Heart right ventricle (tissue), 16 donors: ENCODE results near the gene SLC36A2. TPM values are rescaled to one million over a fixed set of nuclear protein-coding genes. Genes with fewer than 3 reads are reported as not detected.
"Not testable (repeated sequence)": the region's sequence is repeated elsewhere in the genome, so short reads cannot be mapped to it uniquely, and the experiment has no call there.

ENCODE experiments used
- ATAC-seq, 8 donors: fragments of 200-7000 bp; cut with Tn5 transposase; one replicate each; pipeline ENCODE4 v1.9.1; 2020; ENCODE audit warnings: mild to moderate bottlenecking in 8 of 8, moderate library complexity in 8 of 8, moderate number of reproducible peaks in 1 of 8
- DNase-seq, 2 donors: peaks; one replicate each; pipeline ENCODE4 v3.0.0-alpha.2; 2020
- H3K27ac ChIP-seq, 10 donors: fragments of 200-600 bp; sonication (generic) in 2 of 10; one replicate each; pipeline versions ENCODE4 v1.5.0 to v1.8.0; 2020 to 2022; ENCODE audit warnings: mild to moderate bottlenecking in 3 of 10
- H3K27me3 ChIP-seq, 7 donors: fragments of 200-600 bp; one replicate each; pipeline ENCODE4 v1.8.0; 2021 to 2022; ENCODE audit warnings: mild to moderate bottlenecking in 2 of 7
- H3K36me3 ChIP-seq, 9 donors: fragments of 200-600 bp; sonication (generic) in 1 of 9; one replicate each; pipeline versions ENCODE4 v1.5.0 to v1.8.0; 2020 to 2022; ENCODE audit warnings: mild to moderate bottlenecking in 2 of 9
- H3K4me1 ChIP-seq, 9 donors: fragments of 200-600 bp; sonication (generic) in 1 of 9; one replicate each; pipeline versions ENCODE4 v1.5.0 to v1.8.0; 2020 to 2022; ENCODE audit warnings: mild to moderate bottlenecking in 4 of 9
- H3K4me3 ChIP-seq, 10 donors: fragments of 200-600 bp; sonication (generic) in 2 of 10; one replicate each; pipeline versions ENCODE4 v1.5.0 to v1.8.0; 2020 to 2022; ENCODE audit warnings: mild to moderate bottlenecking in 7 of 10, moderate library complexity in 2 of 10
- H3K9me3 ChIP-seq, 11 donors: fragments of 200-600 bp in 10 of 11; sonication (generic) in 2 of 11; one replicate each; pipeline versions ENCODE4 v1.5.0 to v1.8.0; 2013 to 2022; ENCODE audit warnings: mild to moderate bottlenecking in 2 of 11, control low read depth in 1 of 11, moderate library complexity in 1 of 11
- CTCF ChIP-seq, 9 donors: fragments of 200-600 bp; sonication (generic) in 2 of 9; IDR thresholded peaks; one replicate each; pipeline versions ENCODE4 v1.5.0 to v1.8.0; 2021 to 2022; ENCODE audit warnings: antibody characterized with exemption in 9 of 9, mild to moderate bottlenecking in 5 of 9, moderate library complexity in 1 of 9
- WGBS, 2 donors: extraction: QIAGEN DNeasy Blood & Tissue Kit; methylation state at CpG; one replicate each; pipeline ENCODE4 v1.1.7; 2013; ENCODE audit warnings: inconsistent platforms in 1 of 2; 5-methylcytosine and 5-hydroxymethylcytosine counted together
- intact Hi-C, 10 donors: fragments of 100-400 bp; cut with DNase I; formaldehyde crosslinking; loops; one replicate each; pipeline versions ENCODE4 v1.11.1 to v1.14.2; 2022
- polyA plus RNA-seq, 2 donors: library from polyadenylated mRNA; stranded (reverse); fragments of 200-250 nt; gene quantifications; one replicate each; pipeline ENCODE4 v1.2.3, GENCODE V29; 2013
- total RNA-seq, 10 donors: library from RNA; stranded (reverse); fragmentation: NEBNext Ultra II Directional in 3 of 10; extraction: Animal tissue kit (Norgen Biotek cat#: 25700) in 3 of 10; gene quantifications; one replicate each; pipeline versions ENCODE4 v1.2.1 to v1.2.4, GENCODE V29; 2021 to 2023
- donor health status: Arrhythmogenic right ventricular cardiomyopathy.
- donor health status: ischemic (EF 13 %, LVEDD 7.1; RV severe dilation, severe dysfunction).
- donor health status: healthy with polysubstance abuse.
- donor health status: DM: no; HTN: yes; CAD: no.
- donor health status: DM: no; HTN: no; CAD: no.
- donor health status: ischemic (EF 25% LVEDD 6.9; RV normal size, moderate dysfunction).
- donor health status: ischemic (EF 25% LVEDD 5.7; RV mildly dilated, moderate dysfunction).
- donor health status: healthy.
- donor health status: DM: yes; HTN: yes; CAD: no.
- donor health status: Ischemic cardiomyopathy.
- donor health status: ischemic (EF 35%, LVEDD 5.7; RV mildly dilated, moderate dysfunction).
- donor health status: nonischemic (EF 11% LVEDD 7.7; RV severe dilation, severe dysfunction).
- donor health status: DM: yes; HTN: yes; CAD: no.
- donor health status: PGD.
- donor health status: ischemic (EF 29% LVEDD 5.4; RV normal size, mild dysfunction).
- donor health status: nonischemic (EF 23%, LVEDD 6.1; RV moderate dilation, normal function).

SLC36A2 gene
- total and polyA plus RNA-seq, 12 donors, result 0.04 to 2.8 (median 0.39) TPM; not detected in 2

- no peak for DNase-seq
- H3K27me3 ChIP-seq, result peaks cover 0 to 8% (median 0%) of the 10 kb centered on the region in 7 donors
- intact Hi-C loops, result no loop called here
- H3K9me3 ChIP-seq, result peaks cover 0 to 20% (median 0%) of the 10 kb centered on the region in 11 donors
- no peak overlapping the region for H3K4me3 ChIP-seq
- H3K27ac ChIP-seq, result no peak overlapping the region
- TF ChIP-seq CTCF (IDR thresholded peaks at IDR 0.05), result no peak
- H3K4me1 ChIP-seq, result no peaks in the 10 kb centered on the region
- WGBS, 2 donors, result 40 to 49% methylated on average over 2 of the region's 2 CpGs
- no peak for ATAC-seq
- H3K36me3 ChIP-seq, result no peaks in the 10 kb centered on the region
Observed at GRCh38 chr5:151313357-151313756, 34.0 kb downstream of the SLC36A2 start.

- Histone ChIP-seq H3K9me3 (peaks cover 0 to 20% (median 0%) of the 10 kb centered on the region in 11 donors), H3K4me1 (no peaks in the 10 kb centered on the region), H3K36me3 (no peaks in the 10 kb centered on the region), H3K27ac (no peak overlapping the region), H3K4me3 (no peak overlapping the region), H3K27me3 (peaks cover 0 to 8% (median 0%) of the 10 kb centered on the region in 7 donors)
- intact Hi-C loops, result no loop called here
- DNase-seq, result no peak
- ATAC-seq, result no peak
- no peak for TF ChIP-seq CTCF (IDR thresholded peaks at IDR 0.05)
- 74 to 75% methylated on average over 5 of the region's 5 CpGs for WGBS, 2 donors
Observed at GRCh38 chr5:151312756-151313324, 34.5 kb downstream of the SLC36A2 start.

- H3K4me3 ChIP-seq, result no peak overlapping the region
- intact Hi-C loops, result no loop called here
Observed at GRCh38 chr5:151310932-151311331, 36.4 kb downstream of the SLC36A2 start.

DNA sequence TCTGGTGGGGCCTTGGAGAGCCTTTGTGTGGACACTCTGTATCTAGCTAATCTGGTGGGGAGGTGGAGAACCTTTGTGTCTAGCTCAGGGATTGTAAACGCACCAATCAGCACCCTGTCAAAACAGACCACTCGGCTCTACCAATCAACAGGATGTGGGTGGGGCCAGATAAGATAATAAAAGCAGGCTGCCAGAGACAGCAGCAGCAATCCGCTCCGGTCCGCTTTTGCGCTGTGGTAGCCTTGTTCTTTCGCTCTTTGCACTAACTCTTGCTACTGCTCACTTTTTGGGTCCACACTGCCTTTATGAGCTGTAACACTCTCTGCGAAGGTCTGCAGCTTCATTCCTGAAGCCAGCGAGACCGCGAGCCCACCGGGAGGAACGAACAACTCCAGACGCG is 37.5 kb downstream of the SLC36A2 start:
- H3K27ac ChIP-seq, ATAC-seq, intact Hi-C loops, H3K4me3 ChIP-seq, H3K36me3 ChIP-seq, H3K4me1 ChIP-seq, DNase-seq: not testable (repeated sequence)
- Histone ChIP-seq H3K9me3 (peaks cover 0 to 20% (median 0%) of the 10 kb centered on the region in 11 donors), H3K27me3 (peaks cover 0 to 14% (median 0%) of the 10 kb centered on the region in 7 donors)
- WGBS, 2 donors, result 76 to 86% methylated on average over 15 of the region's 15 CpGs

More at GRCh38 chr5:151310932-151311331, 36.4 kb downstream of the SLC36A2 start:
- peaks cover 0 to 20% (median 0%) of the 10 kb centered on the region in 11 donors for H3K9me3 ChIP-seq
- peaks cover 0 to 14% (median 0%) of the 10 kb centered on the region in 7 donors for H3K27me3 ChIP-seq
- ATAC-seq, result no peak
- no peaks in the 10 kb centered on the region for H3K4me1 ChIP-seq
- TF ChIP-seq CTCF (IDR thresholded peaks at IDR 0.05), result no peak
- no peak for DNase-seq
- H3K27ac ChIP-seq, result no peak overlapping the region
- no peaks in the 10 kb centered on the region for H3K36me3 ChIP-seq

- H3K36me3 ChIP-seq, intact Hi-C loops, ATAC-seq, DNase-seq, H3K27ac ChIP-seq, H3K4me1 ChIP-seq, H3K4me3 ChIP-seq, H3K27me3 ChIP-seq: not testable (repeated sequence)
- WGBS, 2 donors, result 98 to 99% methylated on average over 20 to 27 of the region's 27 CpGs
- peaks cover 0 to 20% (median 0%) of the 10 kb centered on the region in 11 donors for H3K9me3 ChIP-seq
Observed at GRCh38 chr5:151309266-151309665, 38.1 kb downstream of the SLC36A2 start.
